HG03558 (cell line): ENCODE measurements around the gene C11orf97.
"Not testable (repeated sequence)": the region's sequence is repeated elsewhere in the genome, so short reads cannot be mapped to it uniquely, and the experiment has no call there.

ENCODE experiments used
- ATAC-seq: cut with Tn5 transposase; IDR thresholded peaks from one replicate; pipeline ENCODE4 v1.9.1; 2021; ENCODE audit warnings: moderate number of reproducible peaks; ENCODE audit not compliant: unreplicated experiment; ENCODE audit errors: extremely low read depth

Gene C11orf97

DNA sequence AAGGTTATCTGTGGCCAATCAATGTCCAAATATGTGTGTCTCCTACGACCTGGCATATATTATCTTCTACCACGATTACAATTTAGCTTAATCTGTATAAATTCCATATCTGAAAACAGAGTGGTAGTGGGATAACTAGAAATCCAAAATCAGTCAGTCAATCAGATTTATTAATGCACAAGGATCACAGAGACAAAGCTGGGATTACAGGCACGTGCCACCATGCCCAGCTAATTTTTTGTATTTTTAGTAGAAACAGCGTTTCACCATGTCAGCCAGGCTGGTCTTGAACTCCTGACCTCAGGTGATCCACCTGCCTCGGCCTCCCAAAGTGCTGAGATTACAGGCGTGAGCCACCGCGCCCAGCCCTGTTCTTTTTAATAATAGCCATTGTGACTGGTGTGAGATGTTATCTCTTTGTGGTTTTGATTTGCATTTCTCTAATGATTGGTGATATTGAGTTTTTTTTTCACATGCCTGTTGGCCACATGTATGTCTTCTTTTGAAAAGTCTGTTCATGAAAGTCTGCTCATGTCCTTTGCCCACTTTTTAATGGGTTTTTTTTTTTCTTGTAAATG lies 43.6 kb downstream of the C11orf97 start:
- not testable (repeated sequence) for ATAC-seq

DNA sequence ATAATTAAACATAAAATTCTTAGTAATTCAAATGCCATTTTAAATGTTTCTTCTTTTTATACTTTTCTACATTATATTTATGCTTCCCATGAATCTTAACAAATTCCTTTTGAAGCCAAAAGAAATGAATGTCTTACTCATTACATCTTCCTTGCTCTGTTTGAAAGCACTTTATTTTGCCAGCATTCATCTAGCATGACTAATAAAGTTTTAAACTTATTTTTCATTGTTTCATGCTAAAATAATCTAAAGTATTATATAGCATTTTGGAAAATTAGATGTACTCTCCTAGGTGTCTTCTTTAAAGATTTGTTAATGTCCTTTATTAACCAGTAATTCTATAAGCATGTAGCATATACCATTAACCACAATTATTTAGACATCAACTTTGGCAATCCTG lies 45.2 kb downstream of the C11orf97 start:
- ATAC-seq = no peak

DNA sequence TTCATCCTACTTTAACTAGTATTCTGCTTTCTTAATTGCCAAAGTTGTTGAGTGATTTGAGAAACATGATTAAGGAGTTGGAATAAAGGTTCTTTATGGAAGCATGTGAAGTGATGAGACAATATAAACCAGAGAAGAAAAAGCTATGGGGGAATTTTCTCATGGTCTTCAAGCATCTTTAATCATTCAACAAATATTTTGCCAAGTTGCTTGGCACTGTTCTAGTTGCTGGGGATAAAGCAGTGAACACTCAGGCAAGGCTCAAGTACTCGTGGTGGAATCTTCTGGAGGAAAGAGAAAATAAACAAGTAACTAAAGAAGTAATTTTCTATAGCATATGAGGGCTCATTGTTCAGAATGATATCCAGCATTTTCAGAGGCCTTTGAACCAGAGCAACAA lies 45.7 kb downstream of the C11orf97 start:
- ATAC-seq = no peak

DNA sequence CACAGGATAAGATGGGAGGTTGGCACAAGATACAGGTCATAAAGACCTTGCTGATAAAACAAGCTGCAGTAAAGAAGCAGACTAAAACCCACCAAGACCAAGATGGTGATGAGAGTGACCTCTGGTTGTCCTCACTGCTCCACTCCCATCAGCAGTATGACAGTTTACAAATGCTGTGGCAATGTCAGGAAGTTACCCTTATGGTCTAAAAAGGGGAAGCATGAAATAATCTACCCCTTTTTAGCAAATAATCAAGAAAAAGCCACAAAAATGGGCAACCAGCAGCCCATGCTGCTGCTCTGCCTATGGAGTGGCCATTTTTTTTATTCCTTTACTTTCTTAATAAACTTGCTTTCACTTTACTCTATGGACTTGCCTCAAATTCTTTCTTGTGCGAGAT lies 46.2 kb downstream of the C11orf97 start:
- ATAC-seq = no peak

DNA sequence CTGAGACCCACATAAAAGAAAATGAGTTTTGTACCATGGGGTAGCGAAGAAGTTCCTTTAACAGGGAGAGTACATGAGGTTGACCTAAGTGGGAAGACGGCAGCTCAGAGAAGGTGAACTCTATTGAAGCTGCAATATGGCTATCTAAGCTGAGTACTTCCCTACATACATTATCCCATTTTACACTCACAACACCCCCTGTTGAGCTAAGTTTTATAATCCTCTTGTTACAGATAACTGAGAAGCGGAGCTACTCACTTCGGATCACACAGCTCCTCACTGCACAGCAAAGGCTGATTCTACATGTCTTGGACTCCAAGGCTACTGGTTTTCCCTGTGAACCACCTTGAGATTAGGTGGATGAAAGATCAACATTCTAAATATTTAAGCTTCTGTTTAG lies 46.7 kb downstream of the C11orf97 start:
- no peak for ATAC-seq

DNA sequence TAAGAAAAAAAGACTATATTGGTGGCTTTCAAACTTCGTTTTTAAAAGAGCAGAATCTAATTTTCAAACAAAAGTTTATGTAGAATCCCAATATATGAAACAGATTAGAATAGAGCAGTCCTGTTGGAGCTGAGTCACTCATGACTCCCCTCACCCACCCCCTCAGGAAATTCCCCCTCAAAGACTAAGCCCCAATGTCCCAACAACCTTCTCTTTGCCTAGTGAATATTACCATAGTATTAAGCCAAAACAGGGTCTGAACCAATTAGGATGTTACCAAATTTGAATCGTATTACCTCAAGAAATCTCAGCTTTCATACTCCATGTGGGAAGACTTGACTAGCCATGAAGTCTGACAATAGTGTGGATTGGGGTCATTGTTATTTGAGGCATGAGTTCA lies 47.1 kb downstream of the C11orf97 start:
- ATAC-seq = no peak

DNA sequence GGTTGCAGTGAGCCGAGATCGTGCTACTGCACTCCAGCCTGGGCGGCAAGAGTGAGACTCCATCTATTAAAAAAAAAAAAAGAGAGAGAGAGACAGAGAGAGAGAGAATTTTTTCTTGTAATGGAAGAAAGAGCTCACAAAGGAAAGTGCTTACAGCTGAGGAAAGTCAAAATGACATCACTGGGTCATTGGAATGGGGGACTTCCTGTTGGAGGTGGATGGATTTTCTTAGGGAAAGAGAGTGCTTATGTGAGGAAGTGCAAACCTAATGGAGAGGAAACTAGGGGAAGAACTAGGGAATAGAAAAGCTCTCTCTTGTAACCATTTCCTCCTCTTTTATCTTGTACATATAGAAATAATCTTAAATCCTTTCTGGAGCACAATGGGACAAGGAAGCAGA lies 48.6 kb downstream of the C11orf97 start:
- ATAC-seq = no peak

DNA sequence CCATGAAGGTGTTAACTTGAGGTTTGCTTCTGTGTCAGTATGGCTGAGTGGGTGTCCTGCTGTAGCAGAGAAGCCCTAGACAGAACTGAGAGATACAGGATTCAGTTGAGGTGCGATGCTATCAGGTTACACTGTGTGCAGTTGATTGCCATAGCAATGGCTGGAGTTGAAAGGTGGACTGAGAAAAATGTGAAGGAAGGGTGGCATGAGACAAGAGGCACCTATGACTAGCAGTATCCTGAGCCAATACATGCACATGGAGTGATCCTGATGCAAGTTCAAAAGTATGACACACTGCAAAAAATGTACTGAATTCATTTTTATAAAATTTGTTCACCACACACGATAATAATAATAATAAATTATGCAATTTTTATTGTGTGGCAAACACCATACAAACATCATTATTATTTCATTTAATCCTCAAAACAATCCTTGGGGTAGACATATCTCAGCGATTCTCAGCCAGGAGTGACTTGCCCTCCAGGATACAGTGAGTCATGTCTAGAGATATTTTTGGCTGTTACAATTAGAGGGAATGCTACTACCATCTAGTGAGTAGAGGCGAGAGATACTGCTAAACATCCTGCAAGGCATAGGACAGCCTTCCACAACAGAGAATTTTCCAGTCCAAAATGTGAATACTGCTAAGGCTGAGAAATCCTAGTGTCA lies 51.1 kb downstream of the C11orf97 start:
- ATAC-seq = no peak

DNA sequence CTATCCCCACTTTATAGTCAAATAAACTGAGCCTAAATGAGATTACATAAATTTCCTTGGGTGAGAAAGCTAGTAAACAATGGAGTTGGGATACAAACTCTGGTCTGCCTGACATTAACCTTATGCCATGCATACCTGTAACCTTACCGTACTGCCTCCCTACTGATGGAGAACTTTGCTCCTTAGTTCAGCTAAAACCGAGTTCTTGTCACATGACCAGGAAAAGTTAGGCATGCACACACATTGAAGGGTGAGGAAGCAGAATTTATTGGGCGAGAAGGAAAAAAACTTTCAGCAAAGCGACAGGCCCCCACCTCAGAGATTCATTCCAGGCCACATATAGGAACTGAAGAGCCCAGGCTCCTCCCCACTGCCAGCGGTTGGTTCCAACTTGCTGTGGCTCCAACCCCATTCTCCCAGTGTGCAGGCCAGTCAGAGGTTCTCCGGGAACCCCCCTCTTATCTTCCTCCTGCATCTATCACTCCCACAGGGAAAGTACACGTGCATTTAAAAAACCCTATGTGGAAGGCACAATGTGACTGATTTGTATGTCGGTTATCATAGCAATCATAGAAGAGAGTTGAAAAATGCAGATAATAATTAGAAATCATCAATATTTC lies 51.7 kb downstream of the C11orf97 start:
- ATAC-seq = no peak

DNA sequence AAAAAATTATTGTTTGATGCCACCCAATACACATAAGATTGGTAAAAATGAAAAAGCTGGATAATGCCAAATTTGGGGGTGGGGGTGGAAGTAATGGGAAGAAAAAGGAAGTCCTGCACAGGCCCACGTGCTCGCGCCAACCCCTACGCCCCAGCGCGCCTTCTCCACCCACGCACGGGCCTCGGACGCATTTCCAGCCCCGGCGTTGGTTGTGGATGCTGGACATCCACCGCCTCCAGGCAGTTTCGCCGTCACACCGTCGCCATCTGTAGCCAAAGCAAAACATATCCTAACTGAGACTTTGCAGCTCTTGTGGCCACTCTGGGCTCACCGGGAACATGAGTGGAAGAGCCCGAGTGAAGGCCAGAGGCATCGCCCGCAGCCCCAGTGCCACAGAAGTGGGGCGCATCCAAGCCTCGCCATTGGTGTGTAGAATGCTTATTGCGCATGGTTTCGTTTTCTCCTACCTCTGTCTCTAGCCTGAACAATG lies 55.0 kb downstream of the C11orf97 start, which contains the start of gene PIWIL4:
Gene PIWIL4, plus strand, starts transcription at position 188 of the 490 bp plus-strand sequence. Its CDS starts 151 bp downstream, at position 339.
- ATAC-seq = no peak

DNA sequence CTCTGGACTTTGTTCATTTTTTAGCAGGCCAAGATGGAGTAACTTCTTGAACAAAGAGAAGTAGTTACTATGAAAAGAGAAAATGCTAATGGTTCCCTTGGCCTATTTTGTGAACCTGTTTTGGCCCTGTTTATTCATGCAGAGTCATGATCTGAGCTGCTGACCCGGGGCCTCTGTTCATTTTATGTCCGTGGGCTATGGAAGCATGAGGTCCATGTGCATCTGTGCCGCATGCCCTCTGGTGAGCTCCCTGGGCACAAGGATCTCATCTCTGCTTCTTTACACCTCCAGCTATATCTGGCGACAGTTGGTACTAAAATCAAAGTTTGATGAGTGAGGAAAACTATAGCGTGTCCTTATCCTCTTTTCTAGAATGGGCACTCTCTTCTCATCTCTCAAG lies 55.9 kb downstream of the C11orf97 start:
- no peak for ATAC-seq

DNA sequence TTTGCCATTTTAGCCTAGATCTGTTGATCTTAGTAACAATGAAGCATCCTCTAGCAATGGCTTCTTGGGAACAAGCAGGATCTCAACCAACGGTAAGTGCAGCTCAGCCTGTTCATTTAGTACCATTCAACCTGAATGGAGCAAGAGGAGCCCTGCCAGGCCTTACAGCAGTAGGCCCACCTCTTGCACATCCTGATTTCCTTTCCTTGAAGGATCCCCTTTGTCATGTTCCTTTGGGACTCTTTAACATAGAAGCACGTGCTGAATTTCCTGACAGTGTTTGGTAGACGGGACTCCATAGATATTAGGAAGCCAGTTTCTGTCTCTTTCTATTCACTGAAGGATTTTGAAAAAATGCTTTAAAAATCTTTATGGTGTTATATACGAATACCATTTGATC lies 56.5 kb downstream of the C11orf97 start:
- no peak for ATAC-seq

DNA sequence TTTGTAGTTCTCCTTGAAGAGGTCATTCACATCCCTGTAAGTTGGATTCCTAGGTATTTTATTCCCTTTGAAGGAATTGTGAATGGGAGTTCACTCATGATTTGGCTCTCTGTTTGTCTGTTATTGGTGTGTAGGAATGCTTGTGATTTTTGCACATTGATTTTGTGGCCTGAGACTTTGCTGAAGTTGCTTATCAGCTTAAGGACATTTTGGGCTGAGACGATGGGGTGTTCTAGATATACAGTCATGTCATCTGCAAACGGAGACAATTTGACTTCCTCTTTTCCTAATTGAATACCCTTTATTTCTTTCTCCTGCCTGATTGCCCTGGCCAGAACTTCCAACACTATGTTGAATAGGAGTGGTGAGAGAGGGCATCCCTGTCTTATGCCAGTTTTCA lies 60.7 kb downstream of the C11orf97 start:
- not testable (repeated sequence) for ATAC-seq

DNA sequence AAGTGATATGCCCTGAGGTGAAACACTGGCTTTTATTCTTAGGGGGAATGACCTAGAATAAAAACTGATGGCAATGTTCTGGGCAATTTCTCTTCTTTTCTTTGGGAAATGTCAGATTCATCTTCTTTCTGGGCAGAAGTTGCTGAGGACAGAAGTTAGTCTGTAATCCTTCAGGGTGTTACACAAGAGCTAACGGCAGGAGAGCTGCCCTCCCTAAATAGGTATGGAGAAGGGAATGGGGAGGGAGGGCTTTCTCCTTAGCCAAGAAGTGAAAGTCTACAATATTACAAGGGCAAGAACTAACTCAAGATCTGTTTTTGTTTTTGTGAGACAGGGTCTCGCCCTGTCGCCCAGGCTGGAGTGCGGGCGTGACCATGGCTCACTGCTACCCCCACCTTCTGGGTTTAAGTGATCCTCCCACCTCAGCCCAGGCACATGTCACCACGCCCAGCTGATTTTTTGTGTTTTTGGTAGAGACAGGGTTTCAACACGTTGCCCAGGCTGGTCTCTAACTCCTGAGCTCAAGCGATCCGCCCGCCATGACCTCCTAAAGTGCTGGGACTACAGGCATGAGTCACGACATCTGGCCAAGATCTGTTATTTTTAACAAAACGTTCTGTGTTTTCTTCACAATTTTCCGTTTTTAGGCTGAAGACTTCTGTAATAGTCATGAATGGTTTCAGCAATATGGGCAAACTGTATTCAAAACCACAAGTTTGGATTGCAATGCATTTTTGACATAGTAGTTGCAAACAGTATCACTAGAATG lies 62.1 kb downstream of the C11orf97 start:
- no peak for ATAC-seq

DNA sequence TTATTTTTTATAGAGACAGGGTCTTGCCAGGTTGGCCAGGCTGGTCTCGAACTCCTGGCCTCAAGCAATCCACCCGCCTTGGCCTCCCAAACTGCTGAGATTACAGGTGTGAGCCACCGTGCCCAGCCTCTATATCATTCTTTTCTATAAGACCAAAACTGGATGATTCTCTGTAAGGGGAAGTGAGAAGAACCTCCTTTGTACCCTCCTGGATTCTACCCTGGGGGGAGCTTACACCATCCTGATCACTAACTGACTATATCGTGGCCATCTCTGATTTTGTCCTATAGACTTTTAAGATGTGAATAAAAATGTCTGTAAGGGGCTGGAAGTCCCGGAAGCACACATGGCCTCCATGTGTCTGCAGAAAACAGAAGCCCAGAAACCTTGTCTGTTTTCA lies 64.0 kb downstream of the C11orf97 start:
- no peak for ATAC-seq

DNA sequence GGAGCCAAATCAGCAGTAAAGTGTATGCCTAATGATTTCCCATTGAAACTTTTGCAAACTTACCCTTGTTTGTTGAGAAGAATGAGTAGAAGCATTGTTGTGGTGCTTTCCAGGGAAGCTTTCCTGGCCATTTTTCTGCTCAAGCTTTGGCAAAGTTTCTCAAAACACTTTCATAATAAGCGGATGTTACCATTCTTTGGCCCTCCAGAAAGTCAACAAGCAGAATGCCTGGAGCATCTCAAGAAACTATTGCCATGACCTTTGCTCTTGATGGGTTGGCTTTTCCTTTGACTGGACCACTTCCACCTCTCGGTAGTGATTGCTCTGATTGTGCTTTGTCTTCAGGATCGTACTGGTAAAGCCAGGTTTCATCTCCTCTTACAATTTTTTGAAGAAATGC lies 65.6 kb downstream of the C11orf97 start:
- no peak for ATAC-seq
